AG10803 (cell line): ENCODE data around the gene CYFIP1.

Experiments used
- DNase-seq: peaks from one replicate; pipeline ENCODE4 v3.0.0; 2010; ENCODE audit warnings: low read depth
- H3K4me3 ChIP-seq: 2 replicates; pipeline ENCODE4 v1.5.1; 2011; ENCODE audit warnings: mild to moderate bottlenecking, low read length, control low read depth
- CTCF ChIP-seq: conservative IDR thresholded peaks from 2 replicates; pipeline ENCODE4 v1.5.1; 2011; ENCODE audit warnings: mild to moderate bottlenecking, low read length, control low read depth, inconsistent platforms

The CYFIP1 gene

GRCh38 chr15:22888120-22888859, 91.9 kb downstream of the CYFIP1 start:
- TF ChIP-seq CTCF, result no peak
- peak; percentile 94 for DNase-seq
- no peak overlapping the region for H3K4me3 ChIP-seq

- no peak for TF ChIP-seq CTCF
- no peak overlapping the region for H3K4me3 ChIP-seq
- DNase-seq, result peak; percentile 78
Observed at GRCh38 chr15:22887157-22887951, 92.8 kb downstream of the CYFIP1 start.

GRCh38 chr15:22885120-22885519, 95.0 kb downstream of the CYFIP1 start:
- no peak overlapping the region for H3K4me3 ChIP-seq
- no peak for DNase-seq
- TF ChIP-seq CTCF, result no peak

- no peak overlapping the region for H3K4me3 ChIP-seq
- DNase-seq, result no peak
- peak; percentile 16; the same call in 1 of the 2 replicates for TF ChIP-seq CTCF
Observed at GRCh38 chr15:22884344-22884743, 95.8 kb downstream of the CYFIP1 start.

DNA sequence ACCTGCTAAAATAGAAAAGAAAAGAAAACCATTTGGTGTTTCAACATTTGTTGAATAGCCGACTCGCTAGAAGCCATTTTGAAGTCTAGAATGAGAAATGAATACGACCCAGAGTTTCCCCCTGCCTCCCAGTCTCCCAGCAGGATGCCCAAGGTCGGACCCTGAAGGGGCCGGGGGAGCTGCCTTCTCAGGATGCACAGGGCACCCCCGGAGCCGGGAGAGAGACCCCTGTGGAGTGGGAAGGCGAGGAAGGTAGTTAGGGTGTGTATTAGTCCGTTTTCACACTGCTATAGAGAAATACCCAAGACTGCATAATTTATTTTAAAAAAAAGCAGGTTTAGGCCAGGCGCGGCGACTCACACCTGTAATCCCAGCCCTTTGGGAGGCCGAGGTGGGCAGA, 97.0 kb downstream of the CYFIP1 start:
- no peak for DNase-seq
- no peak for TF ChIP-seq CTCF
- H3K4me3 ChIP-seq, result no peak overlapping the region

GRCh38 chr15:22881739-22882440, 98.3 kb downstream of the CYFIP1 start:
- TF ChIP-seq CTCF, result no peak
- no peak for DNase-seq
- H3K4me3 ChIP-seq, result no peak overlapping the region
